ENCODE results near the gene CUEDC1.

DNA sequence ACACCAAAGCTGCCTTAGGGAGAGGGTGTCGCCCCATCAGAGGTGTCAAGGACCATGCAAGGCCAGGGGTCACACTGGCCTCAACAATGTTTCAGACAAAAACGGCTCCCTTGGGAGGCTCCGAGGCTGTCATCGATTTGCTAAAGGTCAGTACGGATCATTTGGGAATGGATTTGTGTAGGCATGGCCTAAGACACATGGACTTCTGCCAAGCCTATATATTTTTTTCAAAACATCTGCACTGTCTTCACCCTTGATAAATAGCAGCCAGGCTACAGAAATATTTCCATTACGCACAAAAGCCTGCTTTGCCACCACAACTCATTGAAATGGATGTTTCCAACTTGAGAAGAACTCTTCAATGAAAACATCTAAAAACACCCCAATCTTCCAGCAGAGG lies 10.3 kb downstream of the CUEDC1 start:
- TF ChIP-seq, protein P1, sequence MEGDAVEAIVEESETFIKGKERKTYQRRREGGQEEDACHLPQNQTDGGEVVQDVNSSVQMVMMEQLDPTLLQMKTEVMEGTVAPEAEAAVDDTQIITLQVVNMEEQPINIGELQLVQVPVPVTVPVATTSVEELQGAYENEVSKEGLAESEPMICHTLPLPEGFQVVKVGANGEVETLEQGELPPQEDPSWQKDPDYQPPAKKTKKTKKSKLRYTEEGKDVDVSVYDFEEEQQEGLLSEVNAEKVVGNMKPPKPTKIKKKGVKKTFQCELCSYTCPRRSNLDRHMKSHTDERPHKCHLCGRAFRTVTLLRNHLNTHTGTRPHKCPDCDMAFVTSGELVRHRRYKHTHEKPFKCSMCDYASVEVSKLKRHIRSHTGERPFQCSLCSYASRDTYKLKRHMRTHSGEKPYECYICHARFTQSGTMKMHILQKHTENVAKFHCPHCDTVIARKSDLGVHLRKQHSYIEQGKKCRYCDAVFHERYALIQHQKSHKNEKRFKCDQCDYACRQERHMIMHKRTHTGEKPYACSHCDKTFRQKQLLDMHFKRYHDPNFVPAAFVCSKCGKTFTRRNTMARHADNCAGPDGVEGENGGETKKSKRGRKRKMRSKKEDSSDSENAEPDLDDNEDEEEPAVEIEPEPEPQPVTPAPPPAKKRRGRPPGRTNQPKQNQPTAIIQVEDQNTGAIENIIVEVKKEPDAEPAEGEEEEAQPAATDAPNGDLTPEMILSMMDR (IDR thresholded peaks at IDR 0.05) = no peak
- no peak for TF ChIP-seq POLR2A (IDR thresholded peaks at IDR 0.05)
- TF ChIP-seq POLR2AphosphoS5 (IDR thresholded peaks at IDR 0.05) = no peak
